NK-92 (cell line): ENCODE measurements around the gene GRK5.
"Not testable (repeated sequence)": the region's sequence is repeated elsewhere in the genome, so short reads cannot be mapped to it uniquely, and the experiment has no call there.

Experiments
- DNase-seq: peaks from one replicate; lab custom pipeline; 2025; ENCODE audit not compliant: unreplicated experiment; lab: John Stamatoyannopoulos, UW

Gene GRK5

GRCh38 chr10:119207366-119207666 lies at the start of gene GRK5:
Gene GRK5, plus strand, starts transcription at chr10:119207571. Its CDS starts 347 bp downstream, at chr10:119207918.
- peak; percentile 87 for DNase-seq

- DNase-seq: no peak
These were observed 48.0 kb upstream of the GRK5 start for GRCh38 chr10:119159332-119159731.

DNA sequence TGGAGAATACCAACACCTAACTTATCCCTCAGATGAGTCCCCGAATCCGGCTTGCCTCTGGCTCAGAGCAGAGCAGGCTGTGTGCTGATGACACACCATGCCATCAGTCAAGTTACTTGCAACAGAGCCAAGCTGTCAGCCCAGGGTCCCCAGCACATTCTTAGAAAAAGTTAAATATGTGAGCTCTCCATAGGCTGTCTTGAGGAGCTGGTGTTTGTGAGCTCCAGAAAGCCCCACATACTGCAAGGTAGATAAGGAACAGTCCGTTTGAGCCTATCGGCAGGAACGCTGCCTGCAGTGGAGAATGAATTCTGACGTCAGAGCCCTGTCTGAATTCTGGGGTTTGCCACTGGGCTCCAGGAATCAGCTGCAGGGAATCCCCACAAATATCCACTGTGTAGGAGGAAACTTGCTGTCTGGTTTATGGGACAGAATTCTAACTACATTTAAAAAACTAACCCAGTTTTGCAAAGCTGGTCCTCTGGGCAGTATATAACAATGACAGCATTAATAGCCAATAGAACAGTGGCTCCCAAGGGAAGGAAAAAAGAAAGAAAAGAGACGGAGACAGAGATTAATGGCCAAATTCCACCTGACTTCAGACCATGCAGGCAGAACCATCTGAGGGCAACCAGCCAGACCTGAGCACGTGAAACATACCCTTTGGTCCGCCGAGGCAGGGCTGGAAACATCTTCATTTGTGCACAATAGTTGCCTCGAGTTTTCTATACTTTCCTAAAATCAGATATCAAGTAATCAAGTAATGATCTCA lies 45.5 kb upstream of the GRK5 start:
- no peak for DNase-seq

GRCh38 chr10:119162452-119163092 lies 44.8 kb upstream of the GRK5 start:
- DNase-seq: no peak

DNA sequence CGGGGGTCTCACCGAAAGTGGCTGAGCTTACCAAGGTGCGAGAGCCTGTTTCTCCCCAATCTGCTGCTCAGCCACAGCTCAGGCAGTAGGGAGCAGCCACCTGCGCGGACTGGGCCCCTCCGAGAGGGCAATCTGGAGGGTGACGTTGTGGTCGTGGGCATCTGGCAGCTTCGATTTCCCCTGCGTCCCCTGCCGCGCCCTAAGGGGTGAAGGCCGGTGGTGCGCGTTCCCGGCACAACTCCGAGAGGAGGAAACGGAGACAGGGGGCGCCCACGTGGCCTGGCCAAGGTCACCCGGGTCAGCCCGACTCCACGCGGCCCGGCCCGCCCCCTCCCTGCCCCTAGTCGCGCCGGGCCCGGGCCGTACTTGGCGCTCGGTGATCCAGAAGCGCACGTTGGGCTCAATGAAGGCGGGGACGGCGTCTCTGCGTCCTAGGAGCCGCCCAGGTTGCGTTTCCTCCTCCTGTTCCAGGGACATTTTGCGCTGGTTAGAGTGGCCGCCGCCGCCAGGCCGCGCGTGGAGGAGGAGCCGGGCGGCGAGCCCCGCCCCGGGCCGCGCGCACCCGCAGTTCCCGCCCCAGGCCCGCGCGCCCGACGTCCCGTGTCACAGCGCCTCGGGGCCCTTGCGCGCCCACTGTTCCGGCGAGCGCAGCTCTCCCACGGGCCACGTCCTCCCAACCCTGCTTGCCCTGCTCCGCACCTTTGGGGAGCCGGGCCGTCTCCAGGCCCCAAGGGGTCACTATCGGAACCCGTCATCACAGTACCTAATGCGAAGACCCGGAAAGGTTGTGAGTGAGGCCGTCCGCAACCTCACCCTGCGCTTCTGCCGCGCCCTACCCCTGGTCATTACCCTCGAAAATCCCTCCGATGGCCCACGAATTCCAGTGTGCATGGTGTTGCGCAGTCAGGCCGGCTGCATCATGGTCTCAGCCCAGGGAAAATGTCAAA lies 41.9 kb upstream of the GRK5 start, which contains the start of gene SFXN4:
SFXN4 (minus strand) TSS at position 544 of the 947 bp plus-strand sequence; CDS start at position 477, 67 bp downstream.
- no peak for DNase-seq

DNA sequence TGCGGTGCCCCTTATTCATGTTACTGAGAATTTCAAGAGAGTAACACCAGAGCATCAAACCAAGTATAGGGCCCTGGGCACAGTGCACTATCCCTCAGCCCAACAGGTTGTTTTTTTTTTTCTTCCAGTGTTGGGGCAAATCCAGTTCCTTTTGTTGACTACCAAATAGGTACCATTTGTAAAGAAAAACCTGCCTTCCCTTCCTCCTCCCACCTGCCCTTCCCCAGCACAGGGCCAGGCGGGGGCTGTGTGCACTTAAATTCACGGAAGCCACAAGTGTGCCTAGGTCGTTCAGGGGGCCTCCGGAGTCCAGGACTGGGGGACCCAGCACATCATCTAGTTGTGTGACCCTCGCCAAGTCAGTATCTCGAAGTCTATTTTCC lies 41.3 kb upstream of the GRK5 start:
- DNase-seq: no peak

DNA sequence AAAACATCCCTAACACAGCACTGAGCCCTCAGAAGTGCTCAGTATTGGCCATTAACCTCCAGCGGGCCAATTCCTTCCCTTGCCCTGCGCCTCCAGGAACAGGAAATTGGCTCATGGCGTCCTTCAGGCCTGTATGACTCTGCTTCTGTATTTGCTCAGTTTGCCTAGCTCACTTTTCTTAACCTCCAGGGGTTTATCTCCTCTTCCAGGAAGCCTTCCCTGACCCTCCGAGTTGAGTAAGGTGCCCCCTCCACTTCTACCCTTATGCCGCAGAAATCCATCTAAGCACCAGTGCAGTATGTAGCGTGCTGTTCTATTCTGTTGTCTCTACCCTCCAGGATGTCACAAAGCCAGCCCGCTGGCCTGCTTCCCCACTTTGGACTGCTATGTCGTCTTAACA lies 40.8 kb upstream of the GRK5 start:
- no peak for DNase-seq

- DNase-seq: no peak
These were observed 40.3 kb upstream of the GRK5 start for GRCh38 chr10:119167041-119167440.

DNA sequence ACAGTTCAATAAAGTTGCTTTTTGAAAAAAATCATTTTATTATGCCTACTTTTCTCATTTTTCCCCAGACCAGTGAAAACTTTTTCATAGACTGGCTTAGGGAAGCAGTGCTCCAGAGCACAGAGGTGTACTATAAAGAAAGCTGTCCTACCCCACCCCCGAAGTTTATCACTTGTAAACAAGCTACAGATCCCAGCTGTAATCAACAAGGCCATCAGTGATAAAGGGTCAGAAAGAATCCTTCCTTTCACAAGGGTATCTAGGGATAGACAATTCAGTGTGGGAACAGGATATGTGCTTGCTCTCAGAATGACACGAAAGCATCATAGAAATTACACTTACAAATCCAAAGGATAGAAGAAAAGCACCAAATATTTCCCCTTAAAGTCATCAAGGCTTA lies 33.3 kb upstream of the GRK5 start:
- no peak for DNase-seq

- no peak for DNase-seq
These were observed 31.2 kb upstream of the GRK5 start for GRCh38 chr10:119176166-119176565.

DNA sequence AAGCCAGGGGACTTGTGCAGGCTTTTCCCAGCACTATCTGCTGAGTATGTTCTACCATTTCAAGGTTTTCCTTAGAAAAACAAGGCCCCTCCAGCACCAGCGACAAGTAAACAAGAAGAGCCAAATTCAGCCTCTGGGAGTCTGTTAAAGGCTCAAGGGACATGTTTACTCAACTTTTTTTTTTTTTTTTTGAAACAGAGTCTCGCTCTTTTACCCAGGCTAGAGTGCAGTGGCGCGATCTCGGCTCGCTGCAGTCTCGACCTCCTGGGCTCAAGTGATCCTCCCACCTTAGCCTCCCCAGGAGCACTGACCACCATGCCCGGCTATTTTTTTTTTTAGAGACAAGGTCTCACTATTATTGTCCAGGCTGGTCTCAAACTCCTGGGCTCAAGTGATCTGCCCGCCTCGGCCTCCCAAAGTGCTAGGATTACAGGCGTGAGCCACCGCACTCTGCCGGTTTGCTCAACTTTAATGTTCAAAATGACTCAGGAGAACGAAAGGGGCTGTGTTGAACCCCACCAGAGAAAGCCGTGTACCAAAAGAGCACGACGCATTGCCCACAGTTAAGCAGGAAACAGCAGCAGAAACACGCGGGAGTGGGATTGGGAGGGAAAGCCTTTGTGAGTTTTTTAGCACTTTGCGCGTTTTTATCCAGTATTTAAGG lies 29.5 kb upstream of the GRK5 start:
- DNase-seq: no peak

GRCh38 chr10:119178372-119179119 lies 28.8 kb upstream of the GRK5 start, which contains the start of gene PRDX3:
Gene PRDX3, minus strand, starts transcription at chr10:119178812. Its CDS starts 22 bp downstream, at chr10:119178790.
- DNase-seq: peak; percentile 26

DNA sequence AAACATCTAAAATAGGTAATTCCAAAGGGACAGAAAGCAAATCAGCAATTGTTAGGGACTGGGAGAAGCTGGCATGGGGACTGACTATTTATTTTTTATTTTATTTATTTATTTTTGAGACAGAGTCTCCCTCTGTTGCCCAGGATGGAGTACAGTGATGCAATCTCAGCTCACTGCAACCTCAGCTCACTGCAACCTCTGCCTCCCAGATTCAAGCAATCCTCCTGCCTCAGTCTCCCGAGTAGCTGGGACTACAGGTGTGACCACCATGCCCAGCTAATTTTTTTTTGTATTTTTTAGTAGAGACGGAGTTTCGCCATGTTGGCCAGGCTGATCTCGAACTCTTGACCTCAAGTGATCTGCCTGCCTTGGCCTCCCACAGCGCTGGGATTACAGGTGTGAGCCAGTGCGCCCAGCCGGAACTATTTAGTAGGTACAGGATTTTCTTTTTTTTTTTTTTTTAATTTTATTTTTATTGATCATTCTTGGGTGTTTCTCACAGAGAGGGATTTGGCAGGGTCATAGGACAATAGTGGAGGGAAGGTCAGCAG lies 26.4 kb upstream of the GRK5 start:
- not testable (repeated sequence) for DNase-seq

DNA sequence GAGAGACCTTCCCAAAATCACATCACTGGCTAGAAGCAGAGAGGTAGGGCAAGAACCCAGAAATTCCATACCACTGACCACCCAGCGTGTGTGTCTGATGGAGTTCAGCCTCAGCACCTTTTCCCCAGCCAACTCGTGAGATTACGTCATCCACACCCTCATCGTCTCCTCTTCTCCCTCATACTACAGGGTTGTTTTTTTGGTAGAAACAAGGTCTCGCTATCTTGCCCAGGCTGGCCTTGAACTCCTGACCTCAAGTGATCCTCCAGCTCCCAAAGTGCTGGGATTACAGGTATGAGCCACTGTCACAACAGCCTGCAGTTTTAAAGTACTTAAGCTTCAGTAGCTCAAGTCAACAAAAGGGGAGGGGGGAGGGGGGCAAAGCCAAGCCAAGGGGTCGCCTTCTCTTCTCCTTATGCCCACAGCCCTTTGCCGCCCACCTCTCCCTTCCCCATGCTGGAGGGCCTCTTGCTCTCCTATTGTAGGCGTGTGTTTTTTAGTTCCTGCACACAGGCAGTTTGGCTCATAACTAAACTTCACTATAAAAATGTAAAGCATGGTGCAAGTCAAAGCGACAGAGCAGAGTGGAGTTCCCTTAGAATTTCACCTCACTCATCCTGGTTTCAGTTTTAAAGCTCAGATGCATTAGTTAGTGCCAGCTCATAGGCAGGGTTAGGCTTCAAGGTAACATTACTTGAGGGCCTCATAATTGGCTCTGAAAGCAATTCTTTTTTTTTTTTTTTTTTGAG lies 23.5 kb upstream of the GRK5 start:
- no peak for DNase-seq

DNA sequence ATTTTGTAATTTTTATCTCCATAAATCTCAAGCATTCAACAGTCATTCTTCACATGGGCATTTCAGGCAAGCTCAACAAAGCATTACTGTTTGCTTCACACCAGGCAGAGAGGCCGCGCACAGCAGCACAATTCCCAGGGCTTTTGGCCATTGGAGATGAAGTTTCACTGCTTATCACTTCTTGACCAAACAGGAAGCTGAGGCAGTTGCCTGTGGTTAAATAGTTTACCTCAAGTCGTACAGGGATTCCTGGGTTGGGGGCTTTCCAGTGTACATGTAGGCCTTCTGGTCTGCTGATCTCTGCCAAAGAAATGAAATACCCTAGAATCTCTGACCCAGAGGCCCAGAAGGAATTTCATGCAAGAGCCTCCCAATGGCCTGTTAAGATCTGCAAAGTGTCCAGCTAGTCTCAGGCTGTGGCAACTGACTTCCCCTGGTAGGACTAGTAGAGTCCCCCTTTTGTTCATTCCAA lies 17.5 kb upstream of the GRK5 start:
- no peak for DNase-seq

GRCh38 chr10:119190353-119190752 lies 17.0 kb upstream of the GRK5 start:
- DNase-seq: no peak

GRCh38 chr10:119190954-119191785 lies 16.2 kb upstream of the GRK5 start:
- DNase-seq: no peak

GRCh38 chr10:119191881-119192280 lies 15.5 kb upstream of the GRK5 start:
- DNase-seq: no peak
